ENCODE data around the gene ARMC6. TPM values are rescaled to one million over a fixed set of nuclear protein-coding genes. Genes with fewer than 3 reads are reported as not detected.

The ARMC6 gene
- total and polyA plus RNA-seq, 4 donors: 23.9 to 38.3 (median 29.9) TPM

DNA sequence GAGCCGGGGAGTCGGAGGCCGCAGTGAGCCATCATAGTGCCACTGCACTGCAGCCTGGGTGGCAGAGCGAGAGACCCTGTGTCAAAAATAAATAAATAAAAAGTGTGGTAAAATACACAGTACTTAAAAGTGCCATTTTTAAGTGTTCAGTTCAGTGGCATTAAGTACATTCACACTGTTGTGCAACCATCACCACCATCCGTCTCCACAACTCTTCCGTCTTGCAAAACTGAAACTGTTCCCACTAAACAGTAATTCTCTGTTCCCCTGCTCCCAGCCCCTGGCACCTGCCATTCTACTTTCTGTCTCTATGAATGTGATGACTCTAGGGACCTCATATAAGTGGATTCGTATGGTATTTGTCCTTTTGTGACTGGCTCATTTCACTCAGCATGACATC, 43.7 kb downstream of the ARMC6 start:
- Histone ChIP-seq H3K27ac (ENCODE audit: low read depth in 1 of 2, low read length in 2 of 2) (peak overlapping the region; percentile 51 to 71), H3K9ac (ENCODE audit: low read depth in 1 of 2, low read length in 2 of 2) (no peak overlapping the region), H3K4me1 (ENCODE audit: control insufficient read depth in 4 of 4, insufficient read depth in 4 of 4, low read length in 3 of 4) (peaks cover 6 to 55% (median 28%) of the 10 kb centered on the region in 4 donors), H3K27me3 (ENCODE audit: control insufficient read depth in 4 of 4, insufficient read depth in 4 of 4, low read length in 3 of 4) (no peaks in the 10 kb centered on the region), H3K36me3 (ENCODE audit: control insufficient read depth in 4 of 4, insufficient read depth in 3 of 4, low read depth in 1 of 4, low read length in 3 of 4) (peaks cover 0 to 1% (median 0%) of the 10 kb centered on the region in 4 donors), H3K9me3 (ENCODE audit: control insufficient read depth in 4 of 4, low read length in 3 of 4) (no peaks in the 10 kb centered on the region), H3K4me3 (ENCODE audit: low read depth in 1 of 3, low read length in 3 of 3) (no peak overlapping the region)
- no peak for DNase-seq (ENCODE audit: low spot score)
- 65% methylated on average over 7 of the region's 7 CpGs for WGBS
- TF ChIP-seq, protein P1, sequence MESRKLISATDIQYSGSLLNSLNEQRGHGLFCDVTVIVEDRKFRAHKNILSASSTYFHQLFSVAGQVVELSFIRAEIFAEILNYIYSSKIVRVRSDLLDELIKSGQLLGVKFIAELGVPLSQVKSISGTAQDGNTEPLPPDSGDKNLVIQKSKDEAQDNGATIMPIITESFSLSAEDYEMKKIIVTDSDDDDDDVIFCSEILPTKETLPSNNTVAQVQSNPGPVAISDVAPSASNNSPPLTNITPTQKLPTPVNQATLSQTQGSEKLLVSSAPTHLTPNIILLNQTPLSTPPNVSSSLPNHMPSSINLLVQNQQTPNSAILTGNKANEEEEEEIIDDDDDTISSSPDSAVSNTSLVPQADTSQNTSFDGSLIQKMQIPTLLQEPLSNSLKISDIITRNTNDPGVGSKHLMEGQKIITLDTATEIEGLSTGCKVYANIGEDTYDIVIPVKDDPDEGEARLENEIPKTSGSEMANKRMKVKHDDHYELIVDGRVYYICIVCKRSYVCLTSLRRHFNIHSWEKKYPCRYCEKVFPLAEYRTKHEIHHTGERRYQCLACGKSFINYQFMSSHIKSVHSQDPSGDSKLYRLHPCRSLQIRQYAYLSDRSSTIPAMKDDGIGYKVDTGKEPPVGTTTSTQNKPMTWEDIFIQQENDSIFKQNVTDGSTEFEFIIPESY (IDR thresholded peaks at IDR 0.05): no peak
- TF ChIP-seq, protein P2, sequence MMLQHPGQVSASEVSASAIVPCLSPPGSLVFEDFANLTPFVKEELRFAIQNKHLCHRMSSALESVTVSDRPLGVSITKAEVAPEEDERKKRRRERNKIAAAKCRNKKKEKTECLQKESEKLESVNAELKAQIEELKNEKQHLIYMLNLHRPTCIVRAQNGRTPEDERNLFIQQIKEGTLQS (IDR thresholded peaks at IDR 0.05): no peak
- TF ChIP-seq EGR1 (IDR thresholded peaks at IDR 0.05; ENCODE audit: low read depth in 2 of 2): no peak
- TF ChIP-seq, protein P3, sequence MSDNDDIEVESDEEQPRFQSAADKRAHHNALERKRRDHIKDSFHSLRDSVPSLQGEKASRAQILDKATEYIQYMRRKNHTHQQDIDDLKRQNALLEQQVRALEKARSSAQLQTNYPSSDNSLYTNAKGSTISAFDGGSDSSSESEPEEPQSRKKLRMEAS (IDR thresholded peaks at IDR 0.05): no peak
- TF ChIP-seq, protein P4, sequence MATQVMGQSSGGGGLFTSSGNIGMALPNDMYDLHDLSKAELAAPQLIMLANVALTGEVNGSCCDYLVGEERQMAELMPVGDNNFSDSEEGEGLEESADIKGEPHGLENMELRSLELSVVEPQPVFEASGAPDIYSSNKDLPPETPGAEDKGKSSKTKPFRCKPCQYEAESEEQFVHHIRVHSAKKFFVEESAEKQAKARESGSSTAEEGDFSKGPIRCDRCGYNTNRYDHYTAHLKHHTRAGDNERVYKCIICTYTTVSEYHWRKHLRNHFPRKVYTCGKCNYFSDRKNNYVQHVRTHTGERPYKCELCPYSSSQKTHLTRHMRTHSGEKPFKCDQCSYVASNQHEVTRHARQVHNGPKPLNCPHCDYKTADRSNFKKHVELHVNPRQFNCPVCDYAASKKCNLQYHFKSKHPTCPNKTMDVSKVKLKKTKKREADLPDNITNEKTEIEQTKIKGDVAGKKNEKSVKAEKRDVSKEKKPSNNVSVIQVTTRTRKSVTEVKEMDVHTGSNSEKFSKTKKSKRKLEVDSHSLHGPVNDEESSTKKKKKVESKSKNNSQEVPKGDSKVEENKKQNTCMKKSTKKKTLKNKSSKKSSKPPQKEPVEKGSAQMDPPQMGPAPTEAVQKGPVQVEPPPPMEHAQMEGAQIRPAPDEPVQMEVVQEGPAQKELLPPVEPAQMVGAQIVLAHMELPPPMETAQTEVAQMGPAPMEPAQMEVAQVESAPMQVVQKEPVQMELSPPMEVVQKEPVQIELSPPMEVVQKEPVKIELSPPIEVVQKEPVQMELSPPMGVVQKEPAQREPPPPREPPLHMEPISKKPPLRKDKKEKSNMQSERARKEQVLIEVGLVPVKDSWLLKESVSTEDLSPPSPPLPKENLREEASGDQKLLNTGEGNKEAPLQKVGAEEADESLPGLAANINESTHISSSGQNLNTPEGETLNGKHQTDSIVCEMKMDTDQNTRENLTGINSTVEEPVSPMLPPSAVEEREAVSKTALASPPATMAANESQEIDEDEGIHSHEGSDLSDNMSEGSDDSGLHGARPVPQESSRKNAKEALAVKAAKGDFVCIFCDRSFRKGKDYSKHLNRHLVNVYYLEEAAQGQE (IDR thresholded peaks at IDR 0.05): no peak
- TF ChIP-seq, protein P5, sequence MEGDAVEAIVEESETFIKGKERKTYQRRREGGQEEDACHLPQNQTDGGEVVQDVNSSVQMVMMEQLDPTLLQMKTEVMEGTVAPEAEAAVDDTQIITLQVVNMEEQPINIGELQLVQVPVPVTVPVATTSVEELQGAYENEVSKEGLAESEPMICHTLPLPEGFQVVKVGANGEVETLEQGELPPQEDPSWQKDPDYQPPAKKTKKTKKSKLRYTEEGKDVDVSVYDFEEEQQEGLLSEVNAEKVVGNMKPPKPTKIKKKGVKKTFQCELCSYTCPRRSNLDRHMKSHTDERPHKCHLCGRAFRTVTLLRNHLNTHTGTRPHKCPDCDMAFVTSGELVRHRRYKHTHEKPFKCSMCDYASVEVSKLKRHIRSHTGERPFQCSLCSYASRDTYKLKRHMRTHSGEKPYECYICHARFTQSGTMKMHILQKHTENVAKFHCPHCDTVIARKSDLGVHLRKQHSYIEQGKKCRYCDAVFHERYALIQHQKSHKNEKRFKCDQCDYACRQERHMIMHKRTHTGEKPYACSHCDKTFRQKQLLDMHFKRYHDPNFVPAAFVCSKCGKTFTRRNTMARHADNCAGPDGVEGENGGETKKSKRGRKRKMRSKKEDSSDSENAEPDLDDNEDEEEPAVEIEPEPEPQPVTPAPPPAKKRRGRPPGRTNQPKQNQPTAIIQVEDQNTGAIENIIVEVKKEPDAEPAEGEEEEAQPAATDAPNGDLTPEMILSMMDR (IDR thresholded peaks at IDR 0.05; ENCODE audit: low read depth, low read length, missing input control): no peak
- TF ChIP-seq RXRA (IDR thresholded peaks at IDR 0.05): peak; percentile 81 to 93
- no peak for TF ChIP-seq NR2F2 (IDR thresholded peaks at IDR 0.05)
- no peak for TF ChIP-seq GABPA (IDR thresholded peaks at IDR 0.05 in 1 of 2, conservative IDR thresholded peaks at IDR 0.05 in 1 of 2)
- TF ChIP-seq FOXA2 (IDR thresholded peaks at IDR 0.05): no peak
- TF ChIP-seq JUND (IDR thresholded peaks at IDR 0.05): no peak
- peak in 1 of 2 donors; percentile 19 for TF ChIP-seq HNF4A (conservative IDR thresholded peaks at IDR 0.05)
- TF ChIP-seq YY1 (IDR thresholded peaks at IDR 0.05): peak; percentile 23

DNA sequence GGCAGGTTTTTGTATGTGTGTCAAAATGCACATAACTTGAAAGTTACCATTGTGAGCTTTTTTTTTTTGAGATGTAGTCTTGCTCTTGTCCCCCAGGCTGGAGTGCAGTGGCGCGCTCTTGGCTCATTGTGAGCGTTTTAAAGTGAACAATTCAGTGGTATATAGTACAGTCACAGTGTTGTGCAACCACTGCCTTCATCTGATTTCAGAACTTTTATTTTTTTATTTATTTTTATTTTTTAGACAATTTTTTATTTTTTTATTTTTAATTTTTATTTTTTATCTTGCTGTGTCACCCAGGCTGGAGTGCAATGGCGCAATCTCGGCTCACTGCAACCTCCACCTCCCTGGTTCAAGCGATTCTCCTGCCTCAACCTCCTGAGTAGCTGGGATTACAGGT, 45.4 kb downstream of the ARMC6 start:
- no peaks in the 10 kb centered on the region for H3K27me3 ChIP-seq (ENCODE audit: control insufficient read depth in 4 of 4, insufficient read depth in 4 of 4, low read length in 3 of 4)
- no peak overlapping the region for H3K9ac ChIP-seq (ENCODE audit: low read depth in 1 of 2, low read length in 2 of 2)
- 93% methylated on average over 6 of the region's 6 CpGs for WGBS
- no peaks in the 10 kb centered on the region for H3K9me3 ChIP-seq (ENCODE audit: control insufficient read depth in 4 of 4, low read length in 3 of 4)
- H3K4me1 ChIP-seq (ENCODE audit: control insufficient read depth in 4 of 4, insufficient read depth in 4 of 4, low read length in 3 of 4): peaks cover 6 to 46% (median 21%) of the 10 kb centered on the region in 4 donors
- TF ChIP-seq FOXA2 (IDR thresholded peaks at IDR 0.05): no peak
- TF ChIP-seq, protein P2 (IDR thresholded peaks at IDR 0.05): no peak
- H3K4me3 ChIP-seq (ENCODE audit: low read depth in 1 of 3, low read length in 3 of 3): no peak overlapping the region
- H3K27ac ChIP-seq (ENCODE audit: low read depth in 1 of 2, low read length in 2 of 2): no peak overlapping the region
- peaks cover 0 to 2% (median under 1%) of the 10 kb centered on the region in 4 donors for H3K36me3 ChIP-seq (ENCODE audit: control insufficient read depth in 4 of 4, insufficient read depth in 3 of 4, low read depth in 1 of 4, low read length in 3 of 4)
- no peak for DNase-seq (ENCODE audit: low spot score)
